Measurements from ENCODE around the gene ARL2.
"Not testable (repeated sequence)": the region's sequence is repeated elsewhere in the genome, so short reads cannot be mapped to it uniquely, and the experiment has no call there.

DNA sequence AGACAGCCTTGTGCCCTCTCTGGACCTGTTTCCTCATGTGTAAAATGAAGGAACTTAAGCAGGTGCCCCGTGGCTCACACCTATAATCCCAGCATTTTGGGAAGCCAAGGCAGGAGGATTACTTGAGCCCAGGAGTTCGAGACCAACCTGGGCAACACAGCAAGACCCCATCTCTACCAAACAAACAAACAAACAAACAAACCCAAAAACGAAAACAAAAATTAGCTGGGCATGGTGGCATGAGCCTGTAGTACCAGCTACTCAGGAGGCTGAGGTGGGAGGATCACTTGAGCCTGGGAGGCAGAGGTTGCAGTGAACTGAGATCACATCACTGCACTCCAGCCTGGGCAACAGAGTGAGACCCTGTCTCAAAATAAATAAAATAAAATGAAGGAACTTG is 10.0 kb upstream of the ARL2 start:
- not testable (repeated sequence) for TF ChIP-seq RAD21 (IDR thresholded peaks at IDR 0.05; ENCODE audit: low read length); GABPA (IDR thresholded peaks at IDR 0.05; ENCODE audit: low read depth); EP300 (IDR thresholded peaks at IDR 0.05; ENCODE audit: borderline replicate concordance in 1 of 2, low read depth in 1 of 2, low read length in 1 of 2); PBX3 (IDR thresholded peaks at IDR 0.05); CTCF (IDR thresholded peaks at IDR 0.05); REST (IDR thresholded peaks at IDR 0.05; ENCODE audit: low read depth, low read length); TAF1 (IDR thresholded peaks at IDR 0.05; ENCODE audit: borderline replicate concordance, low read depth, low read length); NFIC (IDR thresholded peaks at IDR 0.05; ENCODE audit: borderline replicate concordance); RCOR1 (IDR thresholded peaks at IDR 0.05; ENCODE audit: low read length); JUND (IDR thresholded peaks at IDR 0.05); FOSL2 (IDR thresholded peaks at IDR 0.05; ENCODE audit: borderline replicate concordance, low read depth)
